ENCODE measurements around the gene FABP3. TPM values are rescaled to one million over a fixed set of nuclear protein-coding genes. Genes with fewer than 3 reads are reported as not detected.

Gene FABP3
- total and polyA plus RNA-seq, 2 of the 4 experiments (the other 2 are of a cell fraction), result 4.8 to 8.6 TPM

- Histone ChIP-seq H3K4me2 (ENCODE audit: low read depth, low read length) (no peak overlapping the region), H3K79me1 (ENCODE audit: low read depth in 1 of 2, low read length in 2 of 2) (no peaks in the 10 kb centered on the region)
Observed at GRCh38 chr1:31377364-31377863, 4.5 kb upstream of the FABP3 start.

More at GRCh38 chr1:31377364-31377863, 4.5 kb upstream of the FABP3 start:
- Histone ChIP-seq H3K4me1 (ENCODE audit: control insufficient read depth, insufficient read depth, low read length) (peaks cover 10% of the 10 kb centered on the region), H2AK5ac (ENCODE audit: low read depth, low read length) (no peak overlapping the region), H3K14ac (replicated peaks; ENCODE audit: low read depth, low read length) (no peak overlapping the region), H2BK5ac (ENCODE audit: low read depth, low read length, poor library complexity, severe bottlenecking) (no peak overlapping the region), H3K9ac (ENCODE audit: low read depth, low read length) (no peak overlapping the region), H3K56ac (ENCODE audit: extremely low read depth, insufficient read depth, low read length) (no peak overlapping the region), H2BK120ac (ENCODE audit: low read depth, low read length) (no peak overlapping the region), H2BK20ac (ENCODE audit: low read depth, low read length) (no peak overlapping the region; the same call in 1 of the 2 replicates), H3K18ac (ENCODE audit: low read depth, low read length) (no peak overlapping the region), H3K4ac (ENCODE audit: low read depth, low read length) (no peak overlapping the region), H2BK15ac (ENCODE audit: low read depth, low read length) (no peak overlapping the region), H4K8ac (ENCODE audit: low read depth in 2 of 2, low read length in 2 of 2) (0 out of 4 replicates have a peak overlapping the region, but pooled peaks of 1 of the 2 experiments have one; percentile 41), H4K91ac (ENCODE audit: insufficient read depth, low read depth, low read length) (no peak overlapping the region), H2AFZ (replicated peaks; ENCODE audit: low read length, poor library complexity) (no peak overlapping the region), H3K9me3 (ENCODE audit: control insufficient read depth, insufficient read depth, low read length) (no peaks in the 10 kb centered on the region), H3K9me1 (ENCODE audit: insufficient read depth, low read length) (peaks cover 3% of the 10 kb centered on the region), H3K36me3 (ENCODE audit: control insufficient read depth, insufficient read depth, low read length) (no peaks in the 10 kb centered on the region), H4K5ac (ENCODE audit: low read depth, low read length) (no peak overlapping the region), H3K27me3 (ENCODE audit: control insufficient read depth, insufficient read depth, low read length) (no peaks in the 10 kb centered on the region), H3K27ac (ENCODE audit: insufficient read depth, low read length) (no peak overlapping the region), H4K20me1 (ENCODE audit: insufficient read depth, low read length) (no peaks in the 10 kb centered on the region), H3K4me3 (ENCODE audit: insufficient read depth, low read depth, low read length) (no peak overlapping the region), H2AK9ac (replicated peaks; ENCODE audit: low read depth, low read length, poor library complexity) (no peak overlapping the region), H3K23ac (ENCODE audit: low read depth, low read length) (no peak overlapping the region)
- DNase-seq (no peak), ATAC-seq (ENCODE audit: low read depth) (no peak)
- no TSS peak for BruUV-seq (replicated peaks)
- CTCF ChIA-PET, result no interaction called here
- no peak for TF ChIP-seq POLR2A (IDR thresholded peaks at IDR 0.05; ENCODE audit: low read depth, low read length)
- no peak for TF ChIP-seq MAFK (IDR thresholded peaks at IDR 0.05; ENCODE audit: low read depth, low read length)
- POLR2A ChIA-PET (ENCODE audit: unreplicated experiment), result no interaction called here
- intact Hi-C loops (cut with micrococcal nuclease), result no loop called here
- in situ Hi-C loops (cut with MboI; ENCODE audit: low sequenced_read_pairs), result no loop called here
- dilution Hi-C loops (cut with HindIII; ENCODE audit: low sequenced_read_pairs, unreplicated experiment), result no loop called here
- WGBS, 2 experiments (ENCODE audit: extremely low coverage in 2 of 2, insufficient read length in 1 of 2), result no CpG with 5 or more reads among the region's 3 CpGs

Measured in IMR-90 (cell line).